Stimulated activated CD8-positive, alpha-beta memory T cell treated with anti-CD3 and anti-CD28 coated beads, Interleukin-2, amount 100 ng/mL, for 48 hours (primary cell): ENCODE measurements around the gene ARHGEF1.
"Not testable (repeated sequence)": the region's sequence is repeated elsewhere in the genome, so short reads cannot be mapped to it uniquely, and the experiment has no call there.

Source experiments
- DNase-seq, 2 donors: peaks; one replicate each; pipeline ENCODE4 v3.0.0-alpha.2; 2020; ENCODE audit warnings: low read depth in 2 of 2

The ARHGEF1 gene

DNA sequence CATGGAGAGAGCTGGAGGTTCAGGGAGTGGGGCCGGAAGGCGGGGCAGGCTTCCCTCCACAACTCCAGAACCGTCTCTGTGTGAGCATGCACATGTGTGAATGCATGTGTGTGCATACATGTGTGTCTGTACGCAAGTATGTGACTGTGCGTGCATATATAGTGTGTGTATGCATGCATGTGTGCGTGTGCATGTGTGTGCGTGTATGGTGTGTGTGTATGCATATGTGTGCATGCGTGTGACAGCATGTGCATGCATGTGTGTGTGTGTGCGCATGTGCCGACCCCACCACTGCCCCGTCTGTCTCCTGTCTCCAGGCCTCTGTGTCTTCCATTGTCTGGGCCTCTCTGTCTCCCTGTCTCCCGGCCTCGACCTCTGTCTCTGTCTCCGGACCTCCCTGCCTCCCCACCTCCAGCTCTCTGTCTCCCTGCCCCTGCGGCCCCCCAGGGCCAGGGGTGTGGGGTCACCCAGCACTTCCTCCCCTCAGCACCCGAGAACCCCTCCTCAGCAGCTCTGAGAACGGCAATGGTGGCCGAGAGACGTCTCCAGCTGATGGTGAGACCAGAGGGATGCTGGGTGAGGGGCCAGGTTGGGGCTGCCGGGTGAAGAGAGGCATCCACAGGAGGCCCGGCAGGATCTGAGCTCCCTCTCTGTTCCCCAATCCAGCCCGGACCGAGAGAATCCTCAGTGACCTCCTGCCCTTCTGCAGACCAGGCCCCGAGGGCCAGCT lies 22.5 kb downstream of the ARHGEF1 start:
- DNase-seq, result no peak

DNA sequence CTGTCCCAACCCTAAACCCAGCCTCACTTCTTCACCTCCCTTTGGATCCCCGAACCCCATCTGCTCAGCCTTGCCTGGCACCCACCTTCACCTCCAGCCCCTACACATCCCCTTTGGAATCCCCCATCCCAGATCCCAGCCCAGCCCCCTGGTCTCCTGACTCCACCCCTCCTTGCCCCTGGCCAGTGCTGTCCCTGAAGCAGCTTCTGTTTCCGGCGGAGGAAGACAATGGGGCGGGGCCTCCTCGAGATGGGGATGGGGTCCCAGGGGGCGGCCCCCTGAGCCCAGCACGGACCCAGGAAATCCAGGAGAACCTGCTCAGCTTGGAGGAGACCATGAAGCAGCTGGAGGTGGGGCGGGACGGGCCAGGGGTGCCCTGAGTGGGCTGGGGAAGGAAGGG lies 23.3 kb downstream of the ARHGEF1 start:
- DNase-seq, result no peak

DNA sequence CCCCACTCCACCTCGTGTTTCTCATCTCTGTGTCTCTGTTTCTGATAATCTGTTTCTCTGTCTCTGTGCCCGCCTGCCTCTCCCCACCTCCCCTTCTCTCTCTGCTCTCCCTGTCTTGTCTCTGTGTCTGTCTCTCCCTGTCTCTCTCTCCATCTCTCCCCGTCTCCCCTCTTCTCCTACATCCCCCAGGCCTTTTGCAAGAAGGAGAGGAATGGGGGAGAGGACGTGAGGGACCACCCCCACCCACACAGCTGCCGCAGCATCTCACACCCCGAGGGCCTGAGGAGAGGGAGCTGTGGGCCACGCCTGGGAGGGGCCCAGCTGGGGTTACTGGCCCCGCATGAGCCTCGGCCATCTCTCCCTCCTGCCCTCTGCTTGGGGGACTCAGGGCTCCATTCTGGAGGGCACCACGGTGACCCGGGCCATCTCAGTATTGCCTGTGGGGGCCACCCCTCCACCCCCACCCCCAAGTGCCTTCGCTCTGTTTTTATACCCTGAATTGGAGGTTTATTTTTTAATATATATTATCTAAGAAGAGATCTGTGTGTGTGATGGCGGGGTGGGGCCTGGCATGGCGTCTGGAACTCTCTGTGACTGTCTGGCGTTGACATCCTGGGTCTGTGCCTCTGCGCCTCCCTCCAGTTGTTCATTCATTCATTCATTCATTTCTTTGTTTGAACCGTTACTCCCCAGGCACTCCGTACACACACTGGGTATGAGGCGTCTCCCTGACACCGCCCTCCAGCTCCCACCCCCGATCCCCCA lies 24.1 kb downstream of the ARHGEF1 start:
- DNase-seq, result no peak

- no peak for DNase-seq
Measured at GRCh38 chr19:41907994-41908615, 25.1 kb downstream of the ARHGEF1 start.

DNA sequence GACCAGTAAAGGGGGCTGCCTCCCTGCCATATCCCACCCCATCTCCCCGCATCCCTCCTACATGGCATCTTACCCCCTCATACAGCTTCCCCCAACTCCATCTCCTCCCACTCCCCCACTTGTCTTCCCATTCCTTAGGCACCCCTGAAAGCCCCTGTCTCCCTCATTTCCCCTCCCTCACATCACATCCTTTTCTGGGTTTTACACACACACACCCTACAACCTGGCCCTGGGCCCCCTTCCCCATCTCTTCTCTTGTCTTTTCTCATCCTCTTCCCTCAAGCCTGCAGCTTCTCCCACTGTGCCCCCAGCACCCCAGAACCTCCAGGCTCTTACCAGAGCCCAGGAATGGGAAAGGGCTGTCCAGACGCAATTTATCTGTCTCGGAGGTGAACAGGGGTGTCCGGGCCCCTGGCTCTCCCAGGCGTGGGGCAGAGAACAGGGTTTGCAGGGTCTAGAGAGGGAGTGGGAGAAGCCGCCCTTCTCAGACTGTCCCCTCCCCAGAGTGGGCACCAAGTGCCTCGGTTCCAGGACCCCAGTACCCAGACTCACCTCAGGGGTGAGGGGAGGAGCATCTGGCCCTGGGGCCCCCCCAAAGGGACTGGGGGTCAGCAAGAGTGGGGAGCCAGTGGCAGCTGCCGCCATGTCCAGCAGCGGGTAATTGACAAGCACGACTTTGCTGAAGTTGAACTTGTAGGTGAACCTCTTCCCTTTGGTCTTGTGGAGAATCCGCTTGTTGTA lies 25.9 kb downstream of the ARHGEF1 start:
- DNase-seq, result no peak

- DNase-seq, result no peak
Measured at GRCh38 chr19:41909706-41910105, 26.7 kb downstream of the ARHGEF1 start.

DNA sequence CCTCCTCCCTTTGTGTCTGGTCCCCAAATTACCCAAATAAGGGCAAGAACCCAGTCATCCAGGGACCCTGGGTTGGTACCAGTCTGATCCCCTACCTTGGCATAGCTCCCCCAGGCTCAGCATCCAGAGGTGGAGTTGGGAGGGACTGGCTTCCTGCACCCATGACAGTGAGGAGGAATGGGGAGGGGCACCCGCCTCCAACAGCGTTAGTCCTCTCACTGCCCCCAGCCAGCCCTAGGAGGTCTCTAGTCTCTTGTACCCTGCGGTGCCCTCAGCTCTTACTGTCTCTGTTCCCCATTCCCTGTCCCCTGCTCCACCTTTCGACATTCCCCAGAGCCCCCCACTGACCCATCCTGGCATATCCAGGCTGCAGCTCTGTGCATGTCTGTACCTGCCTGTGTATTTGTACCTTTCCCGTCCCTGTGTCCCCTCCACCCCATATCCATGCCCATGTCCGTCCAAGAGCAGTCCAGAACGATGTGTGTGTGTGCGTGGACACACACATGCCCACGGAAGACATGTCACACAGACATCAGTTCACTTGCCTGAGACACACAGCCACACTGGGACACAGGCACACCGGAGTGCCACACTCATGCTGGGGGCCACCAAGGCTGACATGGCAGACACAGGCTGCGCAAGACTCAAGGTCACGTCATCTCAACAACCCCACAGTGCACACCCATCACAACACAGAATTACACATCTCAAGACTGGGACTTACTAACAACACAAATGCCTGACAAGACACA lies 27.4 kb downstream of the ARHGEF1 start:
- DNase-seq, result no peak

DNA sequence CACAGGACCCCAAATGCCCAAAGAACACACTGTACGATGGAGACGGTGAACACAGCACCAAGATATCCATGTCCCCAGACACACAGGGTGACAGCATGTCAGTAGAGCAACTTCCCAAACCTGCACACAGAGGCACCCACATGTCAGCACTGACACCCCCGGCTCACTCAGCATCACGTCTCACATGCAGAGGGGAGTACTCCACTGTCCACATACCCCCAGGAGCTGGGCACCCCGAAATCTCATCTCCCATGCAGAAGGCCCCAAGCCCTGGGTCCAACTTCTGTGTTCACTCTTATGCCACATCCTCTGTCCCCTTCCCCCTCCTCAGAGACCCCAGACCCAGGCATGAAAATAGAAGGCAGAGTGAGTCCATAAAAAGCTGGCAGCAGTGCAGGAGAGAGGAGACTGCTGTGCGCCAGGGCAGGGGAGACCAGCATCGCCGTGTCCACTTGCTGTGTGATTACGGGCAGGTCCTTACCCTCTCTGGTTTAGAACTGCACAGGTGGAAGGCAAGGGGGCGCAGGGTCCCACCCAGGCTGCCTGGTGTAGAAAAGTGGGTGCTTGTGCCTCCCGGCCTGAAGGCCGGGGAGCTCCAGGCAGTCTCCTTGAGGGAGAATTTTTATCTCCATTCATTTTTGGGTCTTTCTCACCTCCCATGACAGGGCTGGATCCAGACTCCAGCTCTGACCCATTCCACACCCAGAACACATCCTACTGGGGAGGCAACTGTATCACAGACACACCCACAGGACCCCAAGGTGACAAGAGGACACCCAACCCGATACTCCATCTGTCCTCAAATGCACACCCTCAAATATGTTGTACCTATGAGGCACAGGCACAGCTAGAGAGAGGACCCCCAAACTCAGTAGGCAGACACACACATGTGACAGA lies 28.3 kb downstream of the ARHGEF1 start:
- DNase-seq, result no peak

GRCh38 chr19:41911889-41912731 lies 29.1 kb downstream of the ARHGEF1 start:
- no peak for DNase-seq

- no peak for DNase-seq
Measured at GRCh38 chr19:41912899-41913537, 30.0 kb downstream of the ARHGEF1 start.

GRCh38 chr19:41913538-41914423 lies 30.8 kb downstream of the ARHGEF1 start:
- no peak for DNase-seq

GRCh38 chr19:41914424-41914834 lies 31.4 kb downstream of the ARHGEF1 start:
- not testable (repeated sequence) for DNase-seq

DNA sequence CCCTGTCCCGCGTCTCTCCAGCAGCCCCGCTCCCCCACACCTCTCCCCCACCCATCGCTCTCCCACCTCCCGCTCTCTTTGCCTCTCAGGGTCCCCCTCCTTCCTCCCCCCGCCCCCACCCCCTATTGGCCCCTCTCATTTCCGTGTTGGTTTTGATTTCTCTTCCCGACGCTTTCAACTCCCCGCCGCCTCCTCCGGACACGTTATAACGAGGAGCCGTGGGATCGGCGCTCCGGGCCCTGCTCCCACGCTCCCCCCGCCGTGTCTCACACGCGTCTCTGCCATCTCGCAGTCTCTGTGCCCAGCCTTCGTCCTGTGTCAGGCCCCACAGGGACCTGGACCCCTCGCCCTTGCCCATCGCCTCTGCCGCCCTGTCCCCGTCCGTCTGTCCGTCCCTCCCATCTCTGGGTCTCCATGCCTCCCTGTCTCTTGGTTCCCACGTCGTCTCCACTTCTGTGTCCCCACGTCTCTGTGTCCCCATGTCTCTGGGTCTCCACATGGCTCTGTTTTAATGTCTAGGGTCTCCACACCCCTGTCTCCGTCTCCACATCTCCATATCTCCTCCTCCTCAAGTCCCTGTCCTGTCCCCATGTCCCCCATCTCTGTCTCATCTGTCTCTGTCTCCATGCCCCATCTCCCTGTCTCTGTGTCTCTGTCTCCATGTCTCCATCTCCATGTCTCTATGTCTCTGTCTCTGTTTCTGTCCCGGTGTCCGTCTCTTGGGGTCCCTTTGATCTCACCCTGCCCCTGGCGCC lies 32.2 kb downstream of the ARHGEF1 start:
- DNase-seq, result no peak

DNA sequence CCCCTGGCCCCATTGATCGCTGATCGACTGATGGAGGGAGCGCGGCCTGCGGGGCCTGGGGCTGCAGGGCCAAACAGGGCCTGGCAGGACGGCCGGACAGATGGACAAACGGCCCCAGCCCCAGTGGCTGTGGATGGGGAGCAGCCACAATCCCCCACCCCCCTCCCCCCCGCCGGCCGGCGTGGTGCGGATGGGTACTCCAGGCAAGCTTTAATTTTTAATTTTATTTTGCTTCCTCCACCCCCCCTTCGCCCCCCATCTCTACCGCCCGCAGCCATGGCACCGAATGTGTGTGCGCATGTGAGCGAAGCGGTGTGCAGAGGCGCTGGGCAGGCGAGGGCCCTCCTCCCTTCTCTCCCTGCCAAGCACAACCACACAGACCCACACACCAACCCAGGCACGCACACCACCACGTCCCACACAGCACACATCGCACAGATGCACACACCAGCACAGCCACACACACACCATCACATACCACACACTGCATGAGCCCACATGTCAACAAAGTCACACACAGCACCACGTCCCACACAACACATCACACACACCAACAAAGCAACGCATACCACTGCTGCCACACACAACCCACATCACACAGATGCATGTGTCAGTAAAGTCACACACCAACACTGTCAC lies 32.9 kb downstream of the ARHGEF1 start:
- no peak for DNase-seq

DNA sequence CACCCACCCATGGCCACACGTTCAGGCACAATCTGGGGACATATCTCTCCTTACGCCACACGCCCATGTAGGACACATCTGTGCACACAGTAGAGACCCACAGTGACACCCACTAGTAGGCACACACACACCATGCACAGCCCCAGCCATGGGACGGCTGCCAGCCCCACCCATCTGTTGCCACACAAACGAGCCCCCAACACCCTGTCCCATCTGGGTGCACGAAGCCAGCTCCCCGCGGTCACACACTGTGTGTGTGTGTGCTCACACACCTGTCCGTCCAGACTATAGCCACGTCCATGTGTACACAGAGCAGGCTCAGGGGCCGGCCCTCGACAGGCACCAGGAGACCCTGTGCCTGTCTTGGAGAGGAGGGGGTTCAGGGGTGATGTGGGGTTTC lies 34.7 kb downstream of the ARHGEF1 start:
- DNase-seq, result no peak

- no peak for DNase-seq
Measured at GRCh38 chr19:41918095-41918494, 35.1 kb downstream of the ARHGEF1 start.
